ENCODE data around the gene CIDEC.
"Not testable (repeated sequence)": the region's sequence is repeated elsewhere in the genome, so short reads cannot be mapped to it uniquely, and the experiment has no call there.

CIDEC gene

DNA sequence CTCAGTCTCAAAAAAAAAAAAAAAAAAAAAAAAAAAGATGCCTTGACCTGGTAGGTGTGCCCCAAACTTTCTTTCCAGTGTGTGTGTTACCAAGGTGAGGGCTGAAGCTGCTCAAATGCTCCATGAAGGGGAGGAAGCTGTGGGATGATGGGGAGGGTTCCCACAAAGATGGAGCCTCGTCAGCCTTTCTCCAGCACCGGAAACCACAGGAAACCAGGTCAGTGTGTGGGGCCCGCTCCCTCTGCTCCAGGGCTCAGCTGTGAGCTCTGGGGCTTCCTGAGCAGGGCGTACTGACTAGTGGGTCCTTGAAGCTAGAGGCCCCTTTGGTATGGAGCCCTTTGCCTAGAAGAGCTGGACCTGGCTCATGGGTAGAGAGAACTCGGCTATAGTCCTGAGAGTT, 21.9 kb upstream of the CIDEC start:
- no peak overlapping the region for H3K4me2 ChIP-seq (ENCODE audit: low read depth, low read length, poor library complexity, severe bottlenecking)
- no peaks in the 10 kb centered on the region for H3K9me3 ChIP-seq (ENCODE audit: insufficient read depth, low read length)
- H3F3A ChIP-seq (ENCODE audit: insufficient read depth) = no peaks in the 10 kb centered on the region
- no peaks in the 10 kb centered on the region for H3K9me2 ChIP-seq (replicated peaks; ENCODE audit: insufficient read depth, low read length)
- H3K27ac ChIP-seq (ENCODE audit: low read depth, low read length) = no peak overlapping the region
- TF ChIP-seq, protein P1, sequence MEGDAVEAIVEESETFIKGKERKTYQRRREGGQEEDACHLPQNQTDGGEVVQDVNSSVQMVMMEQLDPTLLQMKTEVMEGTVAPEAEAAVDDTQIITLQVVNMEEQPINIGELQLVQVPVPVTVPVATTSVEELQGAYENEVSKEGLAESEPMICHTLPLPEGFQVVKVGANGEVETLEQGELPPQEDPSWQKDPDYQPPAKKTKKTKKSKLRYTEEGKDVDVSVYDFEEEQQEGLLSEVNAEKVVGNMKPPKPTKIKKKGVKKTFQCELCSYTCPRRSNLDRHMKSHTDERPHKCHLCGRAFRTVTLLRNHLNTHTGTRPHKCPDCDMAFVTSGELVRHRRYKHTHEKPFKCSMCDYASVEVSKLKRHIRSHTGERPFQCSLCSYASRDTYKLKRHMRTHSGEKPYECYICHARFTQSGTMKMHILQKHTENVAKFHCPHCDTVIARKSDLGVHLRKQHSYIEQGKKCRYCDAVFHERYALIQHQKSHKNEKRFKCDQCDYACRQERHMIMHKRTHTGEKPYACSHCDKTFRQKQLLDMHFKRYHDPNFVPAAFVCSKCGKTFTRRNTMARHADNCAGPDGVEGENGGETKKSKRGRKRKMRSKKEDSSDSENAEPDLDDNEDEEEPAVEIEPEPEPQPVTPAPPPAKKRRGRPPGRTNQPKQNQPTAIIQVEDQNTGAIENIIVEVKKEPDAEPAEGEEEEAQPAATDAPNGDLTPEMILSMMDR (IDR thresholded peaks at IDR 0.05; ENCODE audit: insufficient read depth, low read length, poor library complexity, severe bottlenecking) = no peak
- H3K79me2 ChIP-seq (ENCODE audit: insufficient read depth, low read length) = no peaks in the 10 kb centered on the region
- no peak overlapping the region for H2AFZ ChIP-seq (ENCODE audit: low read depth, low read length, severe bottlenecking)
- no peak overlapping the region for H3K4me3 ChIP-seq (ENCODE audit: insufficient read depth, low read length, poor library complexity, severe bottlenecking)
- no peaks in the 10 kb centered on the region for H4K20me1 ChIP-seq (ENCODE audit: low read depth, low read length)
- H3K27me3 ChIP-seq (ENCODE audit: low read length) = no peaks in the 10 kb centered on the region
- H3K9ac ChIP-seq (ENCODE audit: low read length) = no peak overlapping the region
- no peaks in the 10 kb centered on the region for H3K36me3 ChIP-seq (ENCODE audit: low read length)

DNA sequence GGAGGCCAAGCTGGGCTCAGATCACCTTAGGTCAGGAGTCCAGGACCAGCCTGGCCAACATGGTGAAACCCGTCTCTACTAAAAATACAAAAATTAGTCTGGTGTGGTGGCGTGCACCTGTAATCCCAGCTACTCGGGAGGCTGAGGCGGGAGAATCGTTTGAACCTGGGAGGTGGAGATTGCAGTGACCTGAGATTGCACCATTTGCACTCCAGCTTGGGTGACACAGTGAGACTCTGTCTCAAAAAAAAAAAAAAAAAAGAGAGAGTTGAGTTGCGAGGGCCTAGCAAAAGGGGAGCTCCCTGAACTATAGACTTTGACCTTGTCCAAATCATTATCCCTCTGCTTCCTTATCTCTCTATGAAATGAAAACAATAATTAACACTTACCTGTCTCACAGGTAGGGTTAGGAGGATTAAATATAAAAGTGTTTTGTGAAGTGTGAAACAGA, 20.9 kb upstream of the CIDEC start:
- not testable (repeated sequence) for H3K36me3 ChIP-seq (ENCODE audit: low read length); H3K9me3 ChIP-seq (ENCODE audit: insufficient read depth, low read length); H3K27ac ChIP-seq (ENCODE audit: low read depth, low read length); H3K9me2 ChIP-seq (replicated peaks; ENCODE audit: insufficient read depth, low read length); H3F3A ChIP-seq (ENCODE audit: insufficient read depth); H3K4me3 ChIP-seq (ENCODE audit: insufficient read depth, low read length, poor library complexity, severe bottlenecking); H4K20me1 ChIP-seq (ENCODE audit: low read depth, low read length); H3K9ac ChIP-seq (ENCODE audit: low read length); H3K4me2 ChIP-seq (ENCODE audit: low read depth, low read length, poor library complexity, severe bottlenecking); H3K27me3 ChIP-seq (ENCODE audit: low read length); H3K79me2 ChIP-seq (ENCODE audit: insufficient read depth, low read length); H2AFZ ChIP-seq (ENCODE audit: low read depth, low read length, severe bottlenecking)

DNA sequence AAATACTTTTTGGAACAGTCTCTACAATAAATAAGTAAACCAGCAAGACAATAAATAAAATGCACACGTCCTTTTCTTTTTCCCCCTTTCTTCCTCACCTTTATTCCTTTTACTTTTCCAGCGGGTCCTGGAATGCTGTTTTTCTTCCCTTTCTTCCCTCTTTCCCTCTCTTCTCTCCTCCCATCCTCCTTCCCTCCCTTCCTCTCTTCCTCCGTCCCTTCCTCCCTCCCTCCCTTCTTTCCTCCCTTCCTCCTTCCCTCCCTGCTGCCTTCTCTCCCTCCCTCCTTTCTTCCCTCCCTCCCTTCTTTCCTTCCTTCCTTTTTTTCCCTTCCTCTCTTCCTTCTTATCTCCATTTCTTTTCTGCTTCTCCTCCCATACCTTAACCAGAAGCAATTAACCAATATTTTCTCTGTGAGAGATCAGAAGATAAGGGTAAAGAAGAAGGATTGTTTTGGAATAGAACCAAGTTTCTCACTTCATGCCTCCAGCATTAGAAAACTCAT, 19.3 kb upstream of the CIDEC start:
- no peak for TF ChIP-seq EZH2phosphoT487 (conservative IDR thresholded peaks at IDR 0.05; ENCODE audit: low read length)
- TF ChIP-seq, protein P1 (IDR thresholded peaks at IDR 0.05; ENCODE audit: insufficient read depth, low read length, poor library complexity, severe bottlenecking) = no peak
- Histone ChIP-seq H3F3A (ENCODE audit: insufficient read depth) (no peaks in the 10 kb centered on the region), H3K79me2 (ENCODE audit: insufficient read depth, low read length) (no peaks in the 10 kb centered on the region), H4K20me1 (ENCODE audit: low read depth, low read length) (peaks cover 5% of the 10 kb centered on the region; the same call in 1 of the 2 replicates), H3K9me2 (replicated peaks; ENCODE audit: insufficient read depth, low read length) (no peaks in the 10 kb centered on the region), H3K36me3 (ENCODE audit: low read length) (no peaks in the 10 kb centered on the region), H3K9me3 (ENCODE audit: insufficient read depth, low read length) (no peaks in the 10 kb centered on the region), H3K27me3 (ENCODE audit: low read length) (no peaks in the 10 kb centered on the region), H3K4me3 (ENCODE audit: insufficient read depth, low read length, poor library complexity, severe bottlenecking) (no peak overlapping the region), H3K9ac (ENCODE audit: low read length) (no peak overlapping the region), H3K4me2 (ENCODE audit: low read depth, low read length, poor library complexity, severe bottlenecking) (no peak overlapping the region), H3K27ac (ENCODE audit: low read depth, low read length) (no peak overlapping the region), H2AFZ (ENCODE audit: low read depth, low read length, severe bottlenecking) (no peak overlapping the region)

DNA sequence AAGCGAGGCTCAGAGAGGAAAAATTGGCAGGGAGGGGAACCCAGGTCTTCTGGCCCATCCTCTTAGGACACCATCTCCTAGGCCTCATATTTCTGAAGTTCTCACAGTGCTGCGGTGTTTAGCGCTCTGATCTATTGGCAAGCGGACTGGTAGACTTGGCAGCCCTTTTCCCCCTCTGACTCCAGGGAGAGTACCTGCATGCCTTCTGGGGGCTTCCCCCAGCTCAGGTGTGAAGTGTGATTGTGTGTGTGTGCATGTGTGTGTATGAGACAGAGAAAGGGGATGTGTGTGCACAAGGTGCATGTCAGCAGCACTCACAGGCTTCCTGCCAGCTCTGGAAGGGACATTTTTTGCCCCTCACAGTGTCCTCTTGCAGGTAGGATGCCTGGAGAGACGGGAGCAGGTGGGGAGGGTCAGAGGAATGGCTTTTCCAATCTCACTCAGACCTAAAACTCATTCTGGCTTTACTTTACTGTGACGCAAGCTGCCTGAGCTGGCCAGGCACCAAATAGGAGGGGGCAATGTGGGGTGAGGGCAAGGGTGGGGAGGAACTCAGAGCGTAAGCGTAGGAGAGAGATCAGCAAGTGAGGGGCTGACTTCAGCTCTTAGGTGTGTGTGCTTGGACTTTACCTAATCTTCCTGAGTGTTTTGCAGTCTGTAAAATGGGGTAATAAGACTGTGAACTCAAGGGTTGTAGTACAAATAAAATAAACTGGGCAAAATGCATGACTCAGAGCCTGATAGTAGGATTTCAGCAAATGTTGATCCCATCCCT, 18.6 kb upstream of the CIDEC start:
- H4K20me1 ChIP-seq (ENCODE audit: low read depth, low read length) = peaks cover 5% of the 10 kb centered on the region; the same call in 1 of the 2 replicates
- no peaks in the 10 kb centered on the region for H3K79me2 ChIP-seq (ENCODE audit: insufficient read depth, low read length)
- no peak overlapping the region for H3K4me2 ChIP-seq (ENCODE audit: low read depth, low read length, poor library complexity, severe bottlenecking)
- no peak overlapping the region for H3K27ac ChIP-seq (ENCODE audit: low read depth, low read length)
- H3K9ac ChIP-seq (ENCODE audit: low read length) = no peak overlapping the region
- H3K27me3 ChIP-seq (ENCODE audit: low read length) = no peaks in the 10 kb centered on the region
- no peak overlapping the region for H2AFZ ChIP-seq (ENCODE audit: low read depth, low read length, severe bottlenecking)
- no peaks in the 10 kb centered on the region for H3K9me2 ChIP-seq (replicated peaks; ENCODE audit: insufficient read depth, low read length)
- H3K9me3 ChIP-seq (ENCODE audit: insufficient read depth, low read length) = no peaks in the 10 kb centered on the region
- H3K36me3 ChIP-seq (ENCODE audit: low read length) = no peaks in the 10 kb centered on the region
- 0 out of 2 replicates have a peak, but pooled peaks cover 6% of the 10 kb centered on the region for H3F3A ChIP-seq (ENCODE audit: insufficient read depth)
- H3K4me3 ChIP-seq (ENCODE audit: insufficient read depth, low read length, poor library complexity, severe bottlenecking) = no peak overlapping the region
- TF ChIP-seq, protein P1 (IDR thresholded peaks at IDR 0.05; ENCODE audit: insufficient read depth, low read length, poor library complexity, severe bottlenecking) = no peak
- no peak for TF ChIP-seq EZH2phosphoT487 (conservative IDR thresholded peaks at IDR 0.05; ENCODE audit: low read length)
